Measurements from ENCODE around the gene ZNF618.

DNA sequence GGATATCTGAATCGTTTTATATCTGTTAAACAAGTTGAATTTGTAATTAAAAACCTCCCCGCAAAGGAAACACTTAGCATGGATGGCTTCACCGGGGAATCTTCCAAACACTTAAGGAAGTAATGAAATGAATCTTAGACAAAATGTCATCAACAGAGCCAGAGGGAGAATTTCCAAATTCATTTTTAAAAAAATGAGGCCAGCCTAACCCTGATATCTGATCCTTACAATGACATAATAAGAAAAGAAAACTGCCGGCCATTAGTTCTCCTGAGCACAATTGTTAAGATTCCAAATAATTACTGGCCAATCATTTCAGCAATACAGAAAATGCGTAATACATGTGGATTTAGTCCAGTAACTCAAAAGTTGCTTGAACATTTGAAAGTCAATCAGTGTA is 229.1 kb downstream of the ZNF618 start:
- TF ChIP-seq, protein P1, sequence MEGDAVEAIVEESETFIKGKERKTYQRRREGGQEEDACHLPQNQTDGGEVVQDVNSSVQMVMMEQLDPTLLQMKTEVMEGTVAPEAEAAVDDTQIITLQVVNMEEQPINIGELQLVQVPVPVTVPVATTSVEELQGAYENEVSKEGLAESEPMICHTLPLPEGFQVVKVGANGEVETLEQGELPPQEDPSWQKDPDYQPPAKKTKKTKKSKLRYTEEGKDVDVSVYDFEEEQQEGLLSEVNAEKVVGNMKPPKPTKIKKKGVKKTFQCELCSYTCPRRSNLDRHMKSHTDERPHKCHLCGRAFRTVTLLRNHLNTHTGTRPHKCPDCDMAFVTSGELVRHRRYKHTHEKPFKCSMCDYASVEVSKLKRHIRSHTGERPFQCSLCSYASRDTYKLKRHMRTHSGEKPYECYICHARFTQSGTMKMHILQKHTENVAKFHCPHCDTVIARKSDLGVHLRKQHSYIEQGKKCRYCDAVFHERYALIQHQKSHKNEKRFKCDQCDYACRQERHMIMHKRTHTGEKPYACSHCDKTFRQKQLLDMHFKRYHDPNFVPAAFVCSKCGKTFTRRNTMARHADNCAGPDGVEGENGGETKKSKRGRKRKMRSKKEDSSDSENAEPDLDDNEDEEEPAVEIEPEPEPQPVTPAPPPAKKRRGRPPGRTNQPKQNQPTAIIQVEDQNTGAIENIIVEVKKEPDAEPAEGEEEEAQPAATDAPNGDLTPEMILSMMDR (IDR thresholded peaks at IDR 0.05) = no peak
- TF ChIP-seq POLR2AphosphoS5 (IDR thresholded peaks at IDR 0.05; ENCODE audit: low read depth, low read length) (no peak), TCF7L2 (IDR thresholded peaks at IDR 0.05; ENCODE audit: low read depth, low read length) (no peak)
- TF ChIP-seq, protein P2, sequence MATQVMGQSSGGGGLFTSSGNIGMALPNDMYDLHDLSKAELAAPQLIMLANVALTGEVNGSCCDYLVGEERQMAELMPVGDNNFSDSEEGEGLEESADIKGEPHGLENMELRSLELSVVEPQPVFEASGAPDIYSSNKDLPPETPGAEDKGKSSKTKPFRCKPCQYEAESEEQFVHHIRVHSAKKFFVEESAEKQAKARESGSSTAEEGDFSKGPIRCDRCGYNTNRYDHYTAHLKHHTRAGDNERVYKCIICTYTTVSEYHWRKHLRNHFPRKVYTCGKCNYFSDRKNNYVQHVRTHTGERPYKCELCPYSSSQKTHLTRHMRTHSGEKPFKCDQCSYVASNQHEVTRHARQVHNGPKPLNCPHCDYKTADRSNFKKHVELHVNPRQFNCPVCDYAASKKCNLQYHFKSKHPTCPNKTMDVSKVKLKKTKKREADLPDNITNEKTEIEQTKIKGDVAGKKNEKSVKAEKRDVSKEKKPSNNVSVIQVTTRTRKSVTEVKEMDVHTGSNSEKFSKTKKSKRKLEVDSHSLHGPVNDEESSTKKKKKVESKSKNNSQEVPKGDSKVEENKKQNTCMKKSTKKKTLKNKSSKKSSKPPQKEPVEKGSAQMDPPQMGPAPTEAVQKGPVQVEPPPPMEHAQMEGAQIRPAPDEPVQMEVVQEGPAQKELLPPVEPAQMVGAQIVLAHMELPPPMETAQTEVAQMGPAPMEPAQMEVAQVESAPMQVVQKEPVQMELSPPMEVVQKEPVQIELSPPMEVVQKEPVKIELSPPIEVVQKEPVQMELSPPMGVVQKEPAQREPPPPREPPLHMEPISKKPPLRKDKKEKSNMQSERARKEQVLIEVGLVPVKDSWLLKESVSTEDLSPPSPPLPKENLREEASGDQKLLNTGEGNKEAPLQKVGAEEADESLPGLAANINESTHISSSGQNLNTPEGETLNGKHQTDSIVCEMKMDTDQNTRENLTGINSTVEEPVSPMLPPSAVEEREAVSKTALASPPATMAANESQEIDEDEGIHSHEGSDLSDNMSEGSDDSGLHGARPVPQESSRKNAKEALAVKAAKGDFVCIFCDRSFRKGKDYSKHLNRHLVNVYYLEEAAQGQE (IDR thresholded peaks at IDR 0.05; ENCODE audit: insufficient read depth in 1 of 2, low read depth in 2 of 2, low read length in 1 of 2) = no peak

All from Panc1 (cell line).